Panc1 (cell line): ENCODE measurements around the gene AMDHD2. TPM values are rescaled to one million over a fixed set of nuclear protein-coding genes. Genes with fewer than 3 reads are reported as not detected.
A peak's percentile ranks its signal among the peaks of the same experiment; 100 is the strongest.
"Not testable (repeated sequence)": the region's sequence is repeated elsewhere in the genome, so short reads cannot be mapped to it uniquely, and the experiment has no call there.

Experiments used
- ATAC-seq: fragments of 200-7000 bp; cut with Tn5 transposase; 2 replicates; pipeline ENCODE4 v1.9.1; 2020; ENCODE audit warnings: mild to moderate bottlenecking, moderate library complexity
- BruUV-seq: library from RNA; stranded (reverse); fragments of 400-500 nt; replicated peaks from 2 replicates; lab custom pipeline; 2021; lab: Mats Ljungman, UMichigan
- CTCF ChIA-PET: fragments of 300-600 bp; sonication (Branson Sonifier 250); formaldehyde crosslinking; loops from one replicate; lab custom pipeline; 2022; ENCODE audit warnings: antibody characterized with exemption; lab: Charles Lee
- POLR2A ChIA-PET: fragments of 300-600 bp; sonication (Branson Sonifier 250); formaldehyde crosslinking; loops from one replicate; lab custom pipeline; 2022; ENCODE audit warnings: antibody characterized with exemption; lab: Charles Lee
- DNase-seq: peaks from one replicate; pipeline ENCODE4 v3.0.0-alpha.2; 2010; ENCODE audit warnings: low read depth, low spot score
- H3K27ac ChIP-seq: 2 replicates; pipeline ENCODE4 v1.5.1; 2011; ENCODE audit warnings: mild to moderate bottlenecking, low read length, inconsistent platforms
- H3K27me3 ChIP-seq: fragments of 200-500 bp; sonication (Bioruptor generic); 2 replicates; pipeline ENCODE4 v1.6.0; 2014; ENCODE audit warnings: low read length, inconsistent platforms; ENCODE audit not compliant: control insufficient read depth, insufficient read depth
- H3K36me3 ChIP-seq: fragments of 200-500 bp; sonication (Bioruptor generic); 2 replicates; pipeline ENCODE4 v1.5.1; 2014; ENCODE audit warnings: inconsistent platforms, mild to moderate bottlenecking, low read length, moderate library complexity; ENCODE audit not compliant: control insufficient read depth, insufficient read depth
- H3K4me1 ChIP-seq: 2 replicates; pipeline ENCODE4 v1.5.1; 2011; ENCODE audit warnings: inconsistent platforms, mild to moderate bottlenecking, low read length, moderate library complexity; ENCODE audit not compliant: control insufficient read depth, insufficient read depth
- H3K4me3 ChIP-seq, 2 experiments: 2 replicates each; pipeline ENCODE4 v1.5.1; 2011 to 2012; ENCODE audit warnings: low read depth in 2 of 2, low read length in 2 of 2, mild to moderate bottlenecking in 2 of 2, inconsistent platforms in 1 of 2, moderate library complexity in 1 of 2
- H3K9me3 ChIP-seq: fragments of 200-500 bp; sonication (Bioruptor generic); 2 replicates; pipeline ENCODE4 v1.5.1; 2014; ENCODE audit warnings: low read depth, mild to moderate bottlenecking, inconsistent platforms, low read length, moderate library complexity; ENCODE audit not compliant: control insufficient read depth, insufficient read depth
- CTCF ChIP-seq: fragments of 450-650 bp; IDR thresholded peaks from 2 replicates; pipeline ENCODE4 v1.5.1; 2017; ENCODE audit warnings: mild to moderate bottlenecking
- POLR2AphosphoS5 ChIP-seq: IDR thresholded peaks from 2 replicates; pipeline ENCODE4 v1.6.1; 2012; ENCODE audit warnings: mild to moderate bottlenecking, low read depth, low read length, moderate library complexity
- REST ChIP-seq, 2 experiments: IDR thresholded peaks; 2 replicates each; pipeline ENCODE4 v1.6.1; 2011 to 2012; ENCODE audit warnings: low read depth in 2 of 2, control low read depth in 1 of 2, low read length in 1 of 2, mild to moderate bottlenecking in 1 of 2, moderate library complexity in 1 of 2; ENCODE audit not compliant: insufficient read depth in 1 of 2
- SIN3A ChIP-seq: IDR thresholded peaks from 2 replicates; pipeline ENCODE4 v1.6.1; 2012; ENCODE audit warnings: low read depth, mild to moderate bottlenecking, low read length, moderate library complexity, borderline replicate concordance; ENCODE audit not compliant: insufficient read depth
- TCF7L2 ChIP-seq: IDR thresholded peaks from 2 replicates; pipeline ENCODE4 v1.6.1; 2011; ENCODE audit warnings: mild to moderate bottlenecking, low read depth, low read length, inconsistent platforms
- in situ Hi-C: cut with HindIII; loops from 2 replicates; pipeline ENCODE4 v1.10.0; 2016; ENCODE audit warnings: low sequenced_read_pairs, low pct_unique_long_range_greater_than_20kb
- intact Hi-C: fragments of 100-400 bp; cut with micrococcal nuclease; formaldehyde crosslinking; loops from one replicate; pipeline ENCODE4 v1.10.0; 2022; ENCODE audit not compliant: unreplicated experiment
- total RNA-seq: library from RNA; stranded (reverse); gene quantifications from one replicate; pipeline ENCODE4 v1.2.1, GENCODE V29; 2021; ENCODE audit not compliant: unreplicated experiment

The AMDHD2 gene
- total RNA-seq, 1 experiment from 2014 or later: 87.5 TPM

- BruUV-seq: no TSS peak
- ChIA-PET CTCF (interaction anchor here (0.6 kb wide), 1 partner anchor 322 kb away, joined by 3 read pairs; no protein-coding TSS in a partner anchor), POLR2A (no interaction called here)
- ATAC-seq (peak; percentile 33), DNase-seq (no peak)
- intact Hi-C loops (no loop called here), in situ Hi-C loops (no loop called here)
- Histone ChIP-seq H3K27me3 (no peaks in the 10 kb centered on the region), H3K4me3 (peak overlapping the region; percentile 50 to 75), H3K9me3 (no peaks in the 10 kb centered on the region), H3K27ac (peak overlapping the region; percentile 83), H3K4me1 (peaks cover 16% of the 10 kb centered on the region), H3K36me3 (peaks cover 3% of the 10 kb centered on the region; the same call in 1 of the 2 replicates)
- TF ChIP-seq CTCF (no peak), POLR2AphosphoS5 (no peak), SIN3A (no peak), REST (IDR thresholded peaks at IDR 0.05; ENCODE audit: insufficient read depth in 1 of 2, low read depth in 2 of 2, low read length in 1 of 2) (no peak), TCF7L2 (no peak)
These were observed 12.4 kb downstream of the AMDHD2 start for GRCh38 chr16:2532494-2533141.

GRCh38 chr16:2533142-2533755, 13.1 kb downstream of the AMDHD2 start:
- in situ Hi-C loops, POLR2A ChIA-PET, BruUV-seq, H3K27me3 ChIP-seq, intact Hi-C loops, H3K36me3 ChIP-seq, ATAC-seq, H3K9me3 ChIP-seq, DNase-seq: not testable (repeated sequence)
- Histone ChIP-seq H3K27ac (peak overlapping the region; percentile 83), H3K4me3 (peak overlapping the region; percentile 50 to 75), H3K4me1 (peaks cover 16% of the 10 kb centered on the region)
- CTCF ChIA-PET: interaction anchor here (0.6 kb wide), 1 partner anchor 322 kb away, joined by 3 read pairs; no protein-coding TSS in a partner anchor

GRCh38 chr16:2533912-2534311, 13.7 kb downstream of the AMDHD2 start:
- TF ChIP-seq REST (IDR thresholded peaks at IDR 0.05; ENCODE audit: insufficient read depth in 1 of 2, low read depth in 2 of 2, low read length in 1 of 2): no peak
- TF ChIP-seq SIN3A: no peak
- TF ChIP-seq TCF7L2: no peak
- TF ChIP-seq CTCF: no peak
- no peak for TF ChIP-seq POLR2AphosphoS5
- Histone ChIP-seq H3K9me3 (no peaks in the 10 kb centered on the region), H3K27me3 (no peaks in the 10 kb centered on the region), H3K4me3 (no peak overlapping the region), H3K36me3 (no peaks in the 10 kb centered on the region), H3K4me1 (peaks cover 16% of the 10 kb centered on the region), H3K27ac (no peak overlapping the region)
- intact Hi-C loops: no loop called here
- ATAC-seq (no peak), DNase-seq (no peak)
- no TSS peak for BruUV-seq
- CTCF ChIA-PET: no interaction called here
- POLR2A ChIA-PET: no interaction called here
- in situ Hi-C loops: no loop called here
